Spleen (tissue), 11 donors: ENCODE results near the gene NOP14. TPM values are rescaled to one million over a fixed set of nuclear protein-coding genes. Genes with fewer than 3 reads are reported as not detected.

Source experiments
- DNase-seq: peaks from one replicate; pipeline ENCODE4 v3.0.0-alpha.2; 2020
- H3K27ac ChIP-seq, 8 donors: fragments of 200-600 bp; sonication (generic) in 7 of 8; 1 replicate in 4 of 8; 2 replicates in 4 of 8; pipeline versions ENCODE4 v1.5.0 to v1.8.0; 2016 to 2021; ENCODE audit warnings: inconsistent platforms in 4 of 8, mild to moderate bottlenecking in 4 of 8, moderate library complexity in 1 of 8
- H3K27me3 ChIP-seq, 7 donors: fragments of 200-600 bp; sonication (generic) in 6 of 7; replicated peaks in 1 of 7; 1 replicate in 4 of 7; 2 replicates in 3 of 7; pipeline versions ENCODE4 v1.5.0 to v1.8.0; 2016 to 2021; ENCODE audit warnings: inconsistent platforms in 3 of 7, mild to moderate bottlenecking in 1 of 7
- H3K36me3 ChIP-seq, 6 donors: fragments of 200-600 bp; sonication (generic) in 5 of 6; 1 replicate in 4 of 6; 2 replicates in 2 of 6; pipeline versions ENCODE4 v1.5.0 to v1.8.0; 2016 to 2021; ENCODE audit warnings: inconsistent platforms in 2 of 6
- H3K4me1 ChIP-seq, 6 donors: fragments of 200-600 bp; sonication (generic) in 5 of 6; 1 replicate in 3 of 6; 2 replicates in 3 of 6; pipeline versions ENCODE4 v1.5.0 to v1.8.0; 2016 to 2021; ENCODE audit warnings: inconsistent platforms in 3 of 6
- H3K4me3 ChIP-seq, 8 donors: fragments of 200-600 bp; sonication (generic) in 7 of 8; 1 replicate in 4 of 8; 2 replicates in 4 of 8; pipeline versions ENCODE4 v1.5.0 to v1.8.0; 2016 to 2021; ENCODE audit warnings: inconsistent platforms in 4 of 8, mild to moderate bottlenecking in 4 of 8, moderate library complexity in 2 of 8
- H3K9me3 ChIP-seq, 8 donors: fragments of 200-600 bp; sonication (generic) in 7 of 8; 1 replicate in 4 of 8; 2 replicates in 4 of 8; pipeline versions ENCODE4 v1.5.0 to v1.8.0; 2016 to 2021; ENCODE audit warnings: inconsistent platforms in 4 of 8
- CTCF ChIP-seq, 11 experiments: fragments of 200-600 bp in 7 of 11; fragments of 450-650 bp in 4 of 11; sonication (generic) in 4 of 11; IDR thresholded peaks in 8 of 11; conservative IDR thresholded peaks in 3 of 11; 1 replicate in 7 of 11; 2 replicates in 4 of 11; pipeline versions ENCODE4 v1.4.0 to v1.8.0; 2016 to 2021; ENCODE audit warnings: antibody characterized with exemption in 11 of 11, inconsistent platforms in 4 of 11, mild to moderate bottlenecking in 1 of 11
- POLR2A ChIP-seq, 3 donors: fragments of 450-650 bp; IDR thresholded peaks; one replicate each; pipeline ENCODE4 v1.5.1; 2017; ENCODE audit warnings: antibody characterized with exemption in 3 of 3, mild to moderate bottlenecking in 1 of 3
- POLR2AphosphoS5 ChIP-seq, 3 donors: sonication (generic); formaldehyde crosslinking; IDR thresholded peaks; one replicate each; pipeline ENCODE4 v1.5.1; 2017; ENCODE audit warnings: antibody characterized with exemption in 3 of 3
- WGBS, 5 donors: extraction: QIAGEN DNeasy Blood & Tissue Kit in 3 of 5; methylation state at CpG; one replicate each; pipeline versions ENCODE4 v1.1.5 to v1.1.7; 2013 to 2018; 5-methylcytosine and 5-hydroxymethylcytosine counted together
- intact Hi-C: fragments of 100-400 bp; cut with DNase I; formaldehyde crosslinking; loops from one replicate; pipeline ENCODE4 v1.15.0; 2023; ENCODE audit warnings: low total_unique reads
- polyA plus RNA-seq, 3 donors: library from polyadenylated mRNA; stranded (reverse); fragments of 200-250 nt; gene quantifications; one replicate each; pipeline ENCODE4 v1.2.1, GENCODE V29; 2013
- total RNA-seq, 7 donors: library from RNA; depleted of rRNA in 3 of 7; stranded (reverse); fragments of >200 nt in 3 of 7; fragmentation: NEBNext Ultra II Directional in 4 of 7; extraction: Animal tissue kit (Norgen Biotek cat#: 25700) in 4 of 7; gene quantifications; one replicate each; pipeline versions ENCODE4 v1.1.0 to v1.2.1, GENCODE V29; 2016 to 2021
- donor health status: healthy with polysubstance abuse.
- donor health status: DM: no; HTN: no; CAD: no; lungs with moderate emphysema.
- donor health status: DM: no; HTN: no; CAD: no.
- donor health status: Bipolar disorder and iron deficiency.
- donor health status: healthy.
- donor health status: DM: no; HTN: no; CAD: no.
- donor health status: DM: yes; HTN: yes; CAD: no.

The NOP14 gene
- total and polyA plus RNA-seq, 10 donors: 10.2 to 30.5 (median 22.1) TPM

- 91 to 94% (median 93%) methylated on average over 41 of the region's 41 CpGs for WGBS, 5 donors
- TF ChIP-seq POLR2AphosphoS5 (IDR thresholded peaks at IDR 0.05): peak in 2 of 3 donors; percentile 36 to 67
- TF ChIP-seq POLR2A (IDR thresholded peaks at IDR 0.05): no peak
- no peak for TF ChIP-seq CTCF (IDR thresholded peaks at IDR 0.05 in 8 of 11, conservative IDR thresholded peaks at IDR 0.05 in 3 of 11)
- intact Hi-C loops: loop anchor here (10.0 kb wide), 1 partner anchor 71 kb away; no protein-coding TSS in a partner anchor
- DNase-seq: peak; percentile 58
- Histone ChIP-seq H3K4me1 (peaks cover 20 to 55% (median 33%) of the 10 kb centered on the region in 6 donors), H3K36me3 (peaks cover 6 to 100% (median 81%) of the 10 kb centered on the region in 6 donors), H3K27me3 (no peaks in the 10 kb centered on the region), H3K9me3 (no peaks in the 10 kb centered on the region), H3K27ac (no peak overlapping the region), H3K4me3 (no peak overlapping the region)
Observed at GRCh38 chr4:2925931-2926860, 37.0 kb downstream of the NOP14 start.

GRCh38 chr4:2925496-2925895, 37.7 kb downstream of the NOP14 start:
- DNase-seq: peak; percentile 12
- no peak for TF ChIP-seq CTCF (IDR thresholded peaks at IDR 0.05 in 8 of 11, conservative IDR thresholded peaks at IDR 0.05 in 3 of 11)
- no peak for TF ChIP-seq POLR2AphosphoS5 (IDR thresholded peaks at IDR 0.05)
- no peak for TF ChIP-seq POLR2A (IDR thresholded peaks at IDR 0.05)
- peaks cover 15 to 55% (median 27%) of the 10 kb centered on the region in 6 donors for H3K4me1 ChIP-seq
- intact Hi-C loops: loop anchor here (10.0 kb wide), 1 partner anchor 71 kb away; no protein-coding TSS in a partner anchor
- no peak overlapping the region for H3K4me3 ChIP-seq
- no peak overlapping the region for H3K27ac ChIP-seq
- H3K27me3 ChIP-seq: no peaks in the 10 kb centered on the region
- peaks cover 6 to 97% (median 74%) of the 10 kb centered on the region in 6 donors for H3K36me3 ChIP-seq
- H3K9me3 ChIP-seq: no peaks in the 10 kb centered on the region
- WGBS, 5 donors: 88 to 95% (median 93%) methylated on average over 5 of the region's 5 CpGs

- TF ChIP-seq POLR2A (IDR thresholded peaks at IDR 0.05) (no peak), POLR2AphosphoS5 (IDR thresholded peaks at IDR 0.05) (no peak), CTCF (IDR thresholded peaks at IDR 0.05 in 8 of 11, conservative IDR thresholded peaks at IDR 0.05 in 3 of 11) (no peak)
- Histone ChIP-seq H3K9me3 (no peaks in the 10 kb centered on the region), H3K4me1 (peaks cover 15 to 51% (median 25%) of the 10 kb centered on the region in 6 donors), H3K4me3 (no peak overlapping the region), H3K27me3 (no peaks in the 10 kb centered on the region), H3K36me3 (peaks cover 6 to 96% (median 68%) of the 10 kb centered on the region in 6 donors), H3K27ac (peak overlapping the region in 1 of 8 donors; percentile 80)
- DNase-seq: peak; percentile 24
- 93 to 96% (median 94%) methylated on average over 7 of the region's 7 CpGs for WGBS, 5 donors
- intact Hi-C loops: loop anchor here (10.0 kb wide), 1 partner anchor 70 kb away; no protein-coding TSS in a partner anchor
Observed at GRCh38 chr4:2924765-2925301, 38.4 kb downstream of the NOP14 start.
